Mesenchymal stem cell (in vitro differentiated cells and primary cell): ENCODE measurements around the gene PCP4.

ENCODE experiments used
- DNase-seq: peaks from one replicate; pipeline ENCODE4 v3.0.0-alpha.2; 2013
- H2AFZ ChIP-seq: one replicate; pipeline ENCODE4 v1.6.1; 2013; ENCODE audit warnings: low read depth, mild to moderate bottlenecking, control low read depth, inconsistent platforms, low read length, moderate library complexity
- H2AK5ac ChIP-seq: 2 replicates; pipeline ENCODE4 v1.6.1; 2013; ENCODE audit warnings: low read length, moderate library complexity, mild to moderate bottlenecking, inconsistent platforms; ENCODE audit not compliant: severe bottlenecking
- H2BK120ac ChIP-seq: one replicate; pipeline ENCODE4 v1.6.1; 2013; ENCODE audit warnings: low read depth, mild to moderate bottlenecking, inconsistent platforms, low read length, moderate library complexity
- H2BK12ac ChIP-seq, 2 experiments: one replicate each; pipeline ENCODE4 v1.6.1; 2013; ENCODE audit warnings: inconsistent platforms in 2 of 2, low read length in 2 of 2, mild to moderate bottlenecking in 2 of 2, moderate library complexity in 2 of 2, control low read depth in 1 of 2
- H2BK15ac ChIP-seq: one replicate; pipeline ENCODE4 v1.6.1; 2013; ENCODE audit warnings: mild to moderate bottlenecking, low read depth, inconsistent platforms; ENCODE audit not compliant: poor library complexity, severe bottlenecking
- H2BK5ac ChIP-seq: 2 replicates; pipeline ENCODE4 v1.6.1; 2013; ENCODE audit warnings: low read depth, mild to moderate bottlenecking, low read length, control low read depth, inconsistent platforms; ENCODE audit not compliant: poor library complexity, severe bottlenecking
- H3K14ac ChIP-seq, 2 experiments: one replicate each; pipeline ENCODE4 v1.6.1; 2013; ENCODE audit warnings: inconsistent platforms in 2 of 2, low read length in 2 of 2, control low read depth in 1 of 2, mild to moderate bottlenecking in 1 of 2, moderate library complexity in 1 of 2
- H3K18ac ChIP-seq, 2 experiments: one replicate each; pipeline ENCODE4 v1.6.1; 2013; ENCODE audit warnings: inconsistent platforms in 2 of 2, low read length in 2 of 2, control low read depth in 1 of 2, low read depth in 1 of 2, mild to moderate bottlenecking in 1 of 2
- H3K23ac ChIP-seq, 2 experiments: one replicate each; pipeline ENCODE4 v1.6.1; 2013; ENCODE audit warnings: inconsistent platforms in 2 of 2, low read length in 2 of 2, mild to moderate bottlenecking in 2 of 2, moderate library complexity in 2 of 2, control low read depth in 1 of 2
- H3K27ac ChIP-seq: 2 replicates; pipeline ENCODE4 v1.5.1; 2013; ENCODE audit warnings: mild to moderate bottlenecking, moderate library complexity, low read length, control low read depth, inconsistent platforms; ENCODE audit not compliant: poor library complexity, severe bottlenecking
- H3K27me3 ChIP-seq, 2 experiments: 2 replicates each; pipeline versions ENCODE4 v1.6.1 to v1.7.0; 2013; ENCODE audit warnings: low read length in 2 of 2, mild to moderate bottlenecking in 2 of 2, moderate library complexity in 2 of 2, control low read depth in 1 of 2, inconsistent platforms in 1 of 2; ENCODE audit not compliant: control insufficient read depth in 1 of 2, insufficient read depth in 1 of 2
- H3K36me3 ChIP-seq, 2 experiments: 2 replicates each; pipeline versions ENCODE4 v1.6.1 to v1.7.0; 2013; ENCODE audit warnings: low read length in 2 of 2, control low read depth in 1 of 2, inconsistent platforms in 1 of 2, low read depth in 1 of 2, mild to moderate bottlenecking in 1 of 2; ENCODE audit not compliant: insufficient read depth in 2 of 2, control insufficient read depth in 1 of 2
- H3K4ac ChIP-seq, 2 experiments: one replicate each; pipeline ENCODE4 v1.6.1; 2013; ENCODE audit warnings: inconsistent platforms in 2 of 2, low read length in 2 of 2, mild to moderate bottlenecking in 2 of 2, moderate library complexity in 2 of 2, control low read depth in 1 of 2, low read depth in 1 of 2
- H3K4me1 ChIP-seq: 2 replicates; pipeline ENCODE4 v1.6.1; 2013; ENCODE audit warnings: low read depth, low read length, control low read depth; ENCODE audit not compliant: control insufficient read depth, insufficient read depth
- H3K4me2 ChIP-seq: 2 replicates; pipeline ENCODE4 v1.6.1; 2013; ENCODE audit warnings: low read length, mild to moderate bottlenecking, inconsistent platforms; ENCODE audit not compliant: poor library complexity, severe bottlenecking
- H3K4me3 ChIP-seq, 2 experiments: 2 replicates each; pipeline versions ENCODE4 v1.5.1 to v1.7.0; 2013; ENCODE audit warnings: low read length in 2 of 2, mild to moderate bottlenecking in 2 of 2, control low read depth in 1 of 2, low read depth in 1 of 2; ENCODE audit not compliant: insufficient read depth in 1 of 2
- H3K79me1 ChIP-seq: replicated peaks from 2 replicates; pipeline ENCODE4 v1.6.1; 2013; ENCODE audit warnings: mild to moderate bottlenecking, control low read depth, low read length, inconsistent platforms; ENCODE audit not compliant: poor library complexity, severe bottlenecking
- H3K9ac ChIP-seq: 2 replicates; pipeline ENCODE4 v1.7.0; 2013; ENCODE audit warnings: mild to moderate bottlenecking, low read length, moderate library complexity
- H3K9me3 ChIP-seq: 2 replicates; pipeline ENCODE4 v1.7.0; 2013; ENCODE audit warnings: mild to moderate bottlenecking, low read length; ENCODE audit not compliant: control insufficient read depth
- H4K8ac ChIP-seq: one replicate; pipeline ENCODE4 v1.6.1; 2013; ENCODE audit warnings: inconsistent platforms, mild to moderate bottlenecking, low read length, moderate library complexity
- H4K91ac ChIP-seq: one replicate; pipeline ENCODE4 v1.6.1; 2013; ENCODE audit warnings: mild to moderate bottlenecking, low read length, inconsistent platforms
- WGBS: methylation state at CpG from one replicate; pipeline ENCODE4 v1.1.7; 2013; ENCODE audit warnings: mixed read lengths; 5-methylcytosine and 5-hydroxymethylcytosine counted together

The PCP4 gene

DNA sequence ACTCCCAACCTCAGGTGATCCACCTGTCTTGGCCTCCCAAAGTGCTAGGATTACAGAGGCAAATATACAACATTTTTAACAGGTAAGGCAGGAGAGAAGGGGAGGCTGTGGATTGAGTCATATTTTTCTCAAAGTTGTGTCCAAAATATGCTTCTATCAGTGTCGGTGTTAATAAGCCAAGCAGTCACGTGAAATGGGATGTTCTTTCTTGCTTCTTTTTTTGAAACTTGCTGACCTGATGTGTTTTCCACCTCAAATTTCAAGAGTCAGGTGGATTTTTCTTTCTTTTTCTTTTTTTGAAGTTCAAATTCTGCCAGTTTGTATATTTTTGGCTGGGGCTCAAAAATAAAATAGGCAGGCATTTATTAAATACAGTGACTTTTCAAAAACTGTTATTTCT, 91.5 kb downstream of the PCP4 start:
- H3K27ac ChIP-seq = no peak overlapping the region
- 84% methylated on average over 2 of the region's 2 CpGs for WGBS
- H2BK12ac ChIP-seq = no peak overlapping the region
- H3K14ac ChIP-seq = no peak overlapping the region
- H4K8ac ChIP-seq = no peak overlapping the region
- H3K4me1 ChIP-seq = no peaks in the 10 kb centered on the region
- H2AK5ac ChIP-seq = no peak overlapping the region
- H3K18ac ChIP-seq = no peak overlapping the region
- no peak overlapping the region for H3K4me2 ChIP-seq
- H3K27me3 ChIP-seq = no peaks in the 10 kb centered on the region
- H3K9ac ChIP-seq = no peak overlapping the region
- DNase-seq = no peak
- H2BK15ac ChIP-seq = no peak overlapping the region
- no peak overlapping the region for H3K23ac ChIP-seq
- H3K4me3 ChIP-seq = no peak overlapping the region
- H2BK120ac ChIP-seq = no peak overlapping the region
- no peaks in the 10 kb centered on the region for H3K36me3 ChIP-seq
- H4K91ac ChIP-seq = no peak overlapping the region
- H3K4ac ChIP-seq = no peak overlapping the region
- peaks cover 23% of the 10 kb centered on the region for H3K9me3 ChIP-seq
- H2BK5ac ChIP-seq = no peak overlapping the region
- H3K79me1 ChIP-seq = no peaks in the 10 kb centered on the region
- H2AFZ ChIP-seq = no peak overlapping the region

- 60% methylated on average over 1 of the region's 1 CpG for WGBS
- no peak overlapping the region for H3K14ac ChIP-seq
- H2AFZ ChIP-seq = no peak overlapping the region
- H3K27ac ChIP-seq = no peak overlapping the region
- no peak overlapping the region for H2BK15ac ChIP-seq
- H3K4ac ChIP-seq = no peak overlapping the region
- no peaks in the 10 kb centered on the region for H3K79me1 ChIP-seq
- H2BK12ac ChIP-seq = no peak overlapping the region
- no peaks in the 10 kb centered on the region for H3K4me1 ChIP-seq
- H4K8ac ChIP-seq = no peak overlapping the region
- no peak overlapping the region for H3K23ac ChIP-seq
- H3K4me3 ChIP-seq = no peak overlapping the region
- peaks cover 23% of the 10 kb centered on the region for H3K9me3 ChIP-seq
- no peaks in the 10 kb centered on the region for H3K27me3 ChIP-seq
- no peak overlapping the region for H3K18ac ChIP-seq
- H3K36me3 ChIP-seq = no peaks in the 10 kb centered on the region
- H4K91ac ChIP-seq = no peak overlapping the region
- no peak overlapping the region for H2BK5ac ChIP-seq
- H2BK120ac ChIP-seq = no peak overlapping the region
- H3K4me2 ChIP-seq = no peak overlapping the region
- H2AK5ac ChIP-seq = no peak overlapping the region
- no peak for DNase-seq
- H3K9ac ChIP-seq = no peak overlapping the region
These were observed 94.0 kb downstream of the PCP4 start for GRCh38 chr21:39961251-39961650.

DNA sequence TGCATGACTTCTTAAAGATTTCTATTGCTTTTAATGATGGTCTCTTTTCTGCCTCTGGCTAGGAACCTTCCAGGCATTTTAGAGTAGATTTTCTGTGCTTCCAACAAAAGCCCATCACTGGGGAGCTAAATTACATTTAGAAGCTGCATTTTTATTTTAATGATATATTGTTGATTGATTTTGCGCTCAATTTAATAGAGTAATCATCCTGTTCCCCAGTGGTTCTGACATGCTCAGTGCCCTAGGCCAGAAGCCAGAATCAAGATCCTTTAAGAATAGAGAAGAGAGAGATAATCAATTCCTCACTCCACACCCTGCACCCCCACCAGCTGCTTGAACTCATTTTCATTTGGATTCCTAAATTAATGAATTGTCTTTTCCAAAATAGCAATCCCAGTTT, 97.8 kb downstream of the PCP4 start:
- H3K9me3 ChIP-seq = peaks cover 17% of the 10 kb centered on the region
- no peak overlapping the region for H2BK12ac ChIP-seq
- no peak overlapping the region for H2BK5ac ChIP-seq
- no peak overlapping the region for H4K91ac ChIP-seq
- no peak overlapping the region for H2AK5ac ChIP-seq
- H2AFZ ChIP-seq = no peak overlapping the region
- no peak overlapping the region for H3K18ac ChIP-seq
- no peaks in the 10 kb centered on the region for H3K27me3 ChIP-seq
- no peak overlapping the region for H4K8ac ChIP-seq
- H3K23ac ChIP-seq = no peak overlapping the region
- WGBS = no CpG with 5 or more reads among the region's 1 CpG
- DNase-seq = no peak
- no peaks in the 10 kb centered on the region for H3K36me3 ChIP-seq
- H3K4me2 ChIP-seq = no peak overlapping the region
- H3K9ac ChIP-seq = no peak overlapping the region
- no peak overlapping the region for H2BK15ac ChIP-seq
- no peak overlapping the region for H3K4me3 ChIP-seq
- no peak overlapping the region for H3K4ac ChIP-seq
- H3K79me1 ChIP-seq = no peaks in the 10 kb centered on the region
- H3K4me1 ChIP-seq = no peaks in the 10 kb centered on the region
- no peak overlapping the region for H3K27ac ChIP-seq
- no peak overlapping the region for H3K14ac ChIP-seq
- no peak overlapping the region for H2BK120ac ChIP-seq

DNA sequence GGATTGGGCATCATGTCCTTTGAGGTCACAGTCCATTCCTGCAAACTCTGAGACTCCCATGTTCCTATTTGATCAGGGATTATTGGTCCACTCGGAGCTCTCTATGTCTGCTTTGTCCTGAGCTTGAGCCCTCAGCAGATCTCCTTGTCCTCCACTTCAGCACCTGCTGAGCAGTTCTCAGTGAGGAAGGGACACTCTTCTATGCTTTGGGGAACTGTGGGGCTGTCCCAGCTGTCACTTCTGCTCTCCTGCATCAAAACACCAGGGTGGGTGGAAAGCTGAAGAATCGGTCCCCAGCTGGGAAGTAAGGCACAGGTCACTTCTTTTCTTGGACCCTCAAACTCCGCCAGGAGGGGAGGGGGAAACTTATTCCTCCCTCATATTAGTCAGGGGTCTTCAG, 99.5 kb downstream of the PCP4 start:
- H2BK12ac ChIP-seq = no peak overlapping the region

More for the DNA sequence above, 99.5 kb downstream of the PCP4 start:
- no peaks in the 10 kb centered on the region for H3K4me1 ChIP-seq
- 48% methylated on average over 2 of the region's 3 CpGs for WGBS
- H3K9ac ChIP-seq = no peak overlapping the region
- H3K4me3 ChIP-seq = no peak overlapping the region
- no peaks in the 10 kb centered on the region for H3K36me3 ChIP-seq
- H3K14ac ChIP-seq = no peak overlapping the region
- H3K27ac ChIP-seq = no peak overlapping the region
- H3K23ac ChIP-seq = no peak overlapping the region
- peaks cover 7% of the 10 kb centered on the region for H3K9me3 ChIP-seq
- no peak overlapping the region for H3K18ac ChIP-seq
- H2BK15ac ChIP-seq = no peak overlapping the region
- no peak overlapping the region for H3K4ac ChIP-seq
- no peak overlapping the region for H2BK5ac ChIP-seq
- no peak overlapping the region for H2BK120ac ChIP-seq
- no peak overlapping the region for H4K91ac ChIP-seq
- DNase-seq = no peak
- no peak overlapping the region for H4K8ac ChIP-seq
- no peak overlapping the region for H2AFZ ChIP-seq
- H3K4me2 ChIP-seq = no peak overlapping the region
- H3K79me1 ChIP-seq = no peaks in the 10 kb centered on the region
- no peaks in the 10 kb centered on the region for H3K27me3 ChIP-seq
- H2AK5ac ChIP-seq = no peak overlapping the region
